ENCODE results near the gene SLC9A3.

DNA sequence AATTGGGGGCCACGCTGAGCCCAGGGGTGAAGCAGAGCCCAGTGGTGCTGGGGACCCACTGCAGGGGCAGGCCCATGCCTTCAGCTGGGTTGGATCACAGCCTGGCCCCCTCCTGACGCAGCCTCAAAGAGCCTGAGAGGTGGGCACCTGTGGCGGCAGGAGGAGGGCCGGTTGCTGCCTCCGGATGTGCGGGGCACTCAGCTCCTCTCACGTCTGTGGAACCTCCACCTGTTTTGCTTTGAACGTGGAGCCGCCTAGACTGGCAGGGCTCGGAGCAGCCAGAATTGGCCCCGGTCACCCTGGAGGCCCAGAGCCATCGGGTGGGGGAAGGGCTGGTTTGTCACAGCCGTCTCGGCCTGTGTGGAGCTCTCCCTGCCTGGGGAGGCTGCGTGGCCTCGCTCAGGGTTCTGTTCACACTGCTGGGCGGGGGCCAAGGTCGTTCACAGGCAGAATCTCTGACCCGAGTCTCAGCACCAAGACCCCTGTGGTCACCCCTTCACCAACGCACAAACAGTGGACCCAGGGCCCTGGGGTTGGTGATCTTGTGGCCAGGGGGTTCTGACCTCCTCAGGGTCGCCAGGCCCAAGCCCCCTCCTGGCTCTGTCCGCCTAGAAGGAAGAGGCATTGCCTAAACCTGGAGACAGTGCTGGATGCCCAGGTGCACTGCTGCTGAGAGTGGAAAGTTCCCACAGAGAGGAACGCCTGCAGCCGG is 9.2 kb upstream of the SLC9A3 start:
- TF ChIP-seq, protein P1, sequence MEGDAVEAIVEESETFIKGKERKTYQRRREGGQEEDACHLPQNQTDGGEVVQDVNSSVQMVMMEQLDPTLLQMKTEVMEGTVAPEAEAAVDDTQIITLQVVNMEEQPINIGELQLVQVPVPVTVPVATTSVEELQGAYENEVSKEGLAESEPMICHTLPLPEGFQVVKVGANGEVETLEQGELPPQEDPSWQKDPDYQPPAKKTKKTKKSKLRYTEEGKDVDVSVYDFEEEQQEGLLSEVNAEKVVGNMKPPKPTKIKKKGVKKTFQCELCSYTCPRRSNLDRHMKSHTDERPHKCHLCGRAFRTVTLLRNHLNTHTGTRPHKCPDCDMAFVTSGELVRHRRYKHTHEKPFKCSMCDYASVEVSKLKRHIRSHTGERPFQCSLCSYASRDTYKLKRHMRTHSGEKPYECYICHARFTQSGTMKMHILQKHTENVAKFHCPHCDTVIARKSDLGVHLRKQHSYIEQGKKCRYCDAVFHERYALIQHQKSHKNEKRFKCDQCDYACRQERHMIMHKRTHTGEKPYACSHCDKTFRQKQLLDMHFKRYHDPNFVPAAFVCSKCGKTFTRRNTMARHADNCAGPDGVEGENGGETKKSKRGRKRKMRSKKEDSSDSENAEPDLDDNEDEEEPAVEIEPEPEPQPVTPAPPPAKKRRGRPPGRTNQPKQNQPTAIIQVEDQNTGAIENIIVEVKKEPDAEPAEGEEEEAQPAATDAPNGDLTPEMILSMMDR (IDR thresholded peaks at IDR 0.05; ENCODE audit: low read depth, low read length, poor library complexity, severe bottlenecking): no peak
- TF ChIP-seq EZH2phosphoT487 (IDR thresholded peaks at IDR 0.05; ENCODE audit: borderline replicate concordance, low read length): no peak
